Heart left ventricle (tissue), 13 donors: ENCODE results near the gene ULK4.

Experiments
- CTCF ChIP-seq, 12 donors: fragments of 200-600 bp; sonication (generic) in 4 of 12; IDR thresholded peaks; one replicate each; pipeline versions ENCODE4 v1.5.0 to v1.8.0; 2018 to 2022; ENCODE audit warnings: antibody characterized with exemption in 12 of 12, mild to moderate bottlenecking in 5 of 12
- POLR2A ChIP-seq, 2 donors: fragments of 450-650 bp; IDR thresholded peaks; one replicate each; pipeline ENCODE4 v1.6.1; 2017; ENCODE audit warnings: antibody characterized with exemption in 2 of 2, mild to moderate bottlenecking in 2 of 2, moderate library complexity in 2 of 2
- donor health status: ischemic (EF 13 %, LVEDD 7.1; RV severe dilation, severe dysfunction).
- donor health status: DM: no; HTN: yes; CAD: no.
- donor health status: DM: no; HTN: no; CAD: no.
- donor health status: ischemic (EF 25% LVEDD 6.9; RV normal size, moderate dysfunction).
- donor health status: ischemic (EF 25% LVEDD 5.7; RV mildly dilated, moderate dysfunction).
- donor health status: ischemic (EF 35%, LVEDD 5.7; RV mildly dilated, moderate dysfunction).
- donor health status: nonischemic (EF 11% LVEDD 7.7; RV severe dilation, severe dysfunction).
- donor health status: DM: yes; HTN: yes; CAD: no.
- donor health status: PGD.
- donor health status: ischemic (EF 29% LVEDD 5.4; RV normal size, mild dysfunction).
- donor health status: nonischemic (EF 23%, LVEDD 6.1; RV moderate dilation, normal function).

- TF ChIP-seq POLR2A (IDR thresholded peaks at IDR 0.05) (no peak), CTCF (IDR thresholded peaks at IDR 0.05) (no peak)
Measured at GRCh38 chr3:41220906-41221677, 740.8 kb downstream of the ULK4 start.
